Measurements from ENCODE around the gene DCC. TPM values are rescaled to one million over a fixed set of nuclear protein-coding genes. Genes with fewer than 3 reads are reported as not detected.

Gene DCC
- total RNA-seq, 2 experiments from 2014 or later = not detected

DNA sequence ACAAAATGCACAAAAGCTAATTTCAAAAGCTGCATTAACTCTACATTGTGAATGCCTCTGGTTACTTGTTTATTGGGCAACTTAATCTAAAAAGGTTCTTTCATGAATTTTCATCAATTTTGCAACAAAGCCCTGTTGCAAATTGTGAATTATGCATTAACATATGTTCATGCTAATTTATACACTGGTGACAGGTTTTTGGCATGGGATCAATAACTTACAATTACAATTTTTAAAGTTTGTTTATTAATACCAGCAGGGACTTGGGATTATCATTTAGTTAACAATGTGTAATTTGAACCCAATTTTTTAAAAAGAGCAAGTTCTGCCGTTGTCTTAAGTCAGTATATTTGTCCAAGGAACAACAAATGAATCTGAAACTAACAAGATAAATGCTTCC is 183.6 kb downstream of the DCC start:
- Mint-ChIP-seq H3K4me1 (no peaks in the 10 kb centered on the region), H3K27ac (no peak overlapping the region), H3K4me3 (no peak overlapping the region), H3K9me3 (ENCODE audit: low read depth) (no peaks in the 10 kb centered on the region), H3K27me3 (no peaks in the 10 kb centered on the region), H3K36me3 (no peaks in the 10 kb centered on the region)
- CTCF ChIA-PET = no interaction called here
- no peak for DNase-seq
- ATAC-seq = no peak

- DNase-seq (no peak), ATAC-seq (no peak)
- Mint-ChIP-seq H3K27ac (no peak overlapping the region), H3K9me3 (ENCODE audit: low read depth) (no peaks in the 10 kb centered on the region), H3K4me3 (no peak overlapping the region), H3K27me3 (no peaks in the 10 kb centered on the region), H3K4me1 (no peaks in the 10 kb centered on the region), H3K36me3 (no peaks in the 10 kb centered on the region)
- CTCF ChIA-PET = no interaction called here
These were observed 191.8 kb downstream of the DCC start for GRCh38 chr18:52531836-52532235.

GRCh38 chr18:52536039-52536438 is 196.0 kb downstream of the DCC start:
- Mint-ChIP-seq H3K9me3 (ENCODE audit: low read depth) (no peaks in the 10 kb centered on the region), H3K27ac (no peak overlapping the region), H3K27me3 (no peaks in the 10 kb centered on the region), H3K4me3 (no peak overlapping the region), H3K36me3 (no peaks in the 10 kb centered on the region), H3K4me1 (no peaks in the 10 kb centered on the region)
- DNase-seq = no peak
- CTCF ChIA-PET = no interaction called here
- ATAC-seq = no peak

GRCh38 chr18:52537261-52537660 is 197.3 kb downstream of the DCC start:
- Mint-ChIP-seq H3K27me3 (no peaks in the 10 kb centered on the region), H3K27ac (no peak overlapping the region), H3K36me3 (no peaks in the 10 kb centered on the region), H3K4me3 (no peak overlapping the region), H3K4me1 (no peaks in the 10 kb centered on the region), H3K9me3 (ENCODE audit: low read depth) (no peaks in the 10 kb centered on the region)
- no peak for DNase-seq
- CTCF ChIA-PET = no interaction called here
- no peak for ATAC-seq

- CTCF ChIA-PET = no interaction called here
- Mint-ChIP-seq H3K27me3 (no peaks in the 10 kb centered on the region), H3K4me1 (no peaks in the 10 kb centered on the region), H3K4me3 (no peak overlapping the region), H3K9me3 (ENCODE audit: low read depth) (no peaks in the 10 kb centered on the region), H3K27ac (no peak overlapping the region), H3K36me3 (no peaks in the 10 kb centered on the region)
- DNase-seq (no peak), ATAC-seq (no peak)
These were observed 201.1 kb downstream of the DCC start for GRCh38 chr18:52541056-52541455.

DNA sequence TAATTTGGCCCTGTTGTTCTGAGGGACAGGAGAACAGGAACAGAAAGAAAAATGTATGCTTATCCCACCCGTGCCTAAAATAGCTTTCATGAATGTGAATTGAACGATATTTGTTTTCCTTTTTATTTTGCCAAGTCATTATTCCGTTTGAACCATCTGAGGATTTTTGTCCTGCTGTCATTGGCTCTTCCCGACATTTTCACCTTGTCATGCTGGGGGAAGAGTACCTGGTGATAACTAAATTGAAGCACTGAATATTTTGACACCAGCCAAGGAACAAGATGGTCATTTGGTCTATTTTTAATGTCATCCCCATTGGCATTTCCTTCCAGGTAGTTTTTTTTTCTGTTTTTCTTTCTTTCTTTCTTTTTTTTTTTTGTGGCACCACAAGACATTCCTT is 204.1 kb downstream of the DCC start:
- CTCF ChIA-PET = interaction anchor here (0.6 kb wide), 1 partner anchor 29 kb away, joined by 4 read pairs; no protein-coding TSS in a partner anchor
- ATAC-seq (no peak), DNase-seq (no peak)
- no peak overlapping the region for H3K27ac Mint-ChIP-seq
- no peak overlapping the region for H3K4me3 Mint-ChIP-seq
- H3K9me3 Mint-ChIP-seq (ENCODE audit: low read depth) = no peaks in the 10 kb centered on the region
- H3K4me1 Mint-ChIP-seq = no peaks in the 10 kb centered on the region
- H3K36me3 Mint-ChIP-seq = no peaks in the 10 kb centered on the region
- H3K27me3 Mint-ChIP-seq = no peaks in the 10 kb centered on the region

GRCh38 chr18:52546686-52547346 is 206.8 kb downstream of the DCC start:
- H3K4me3 Mint-ChIP-seq = no peak overlapping the region
- H3K36me3 Mint-ChIP-seq = no peaks in the 10 kb centered on the region
- no peak for ATAC-seq
- no peaks in the 10 kb centered on the region for H3K27me3 Mint-ChIP-seq
- no peaks in the 10 kb centered on the region for H3K4me1 Mint-ChIP-seq
- no peak overlapping the region for H3K27ac Mint-ChIP-seq
- no peaks in the 10 kb centered on the region for H3K9me3 Mint-ChIP-seq (ENCODE audit: low read depth)
- CTCF ChIA-PET = no interaction called here
- DNase-seq = no peak

GRCh38 chr18:52553441-52553840 is 213.4 kb downstream of the DCC start:
- Mint-ChIP-seq H3K27ac (no peak overlapping the region), H3K36me3 (no peaks in the 10 kb centered on the region), H3K9me3 (ENCODE audit: low read depth) (no peaks in the 10 kb centered on the region), H3K27me3 (no peaks in the 10 kb centered on the region), H3K4me1 (no peaks in the 10 kb centered on the region), H3K4me3 (no peak overlapping the region)
- CTCF ChIA-PET = no interaction called here
- ATAC-seq (no peak), DNase-seq (no peak)

DNA sequence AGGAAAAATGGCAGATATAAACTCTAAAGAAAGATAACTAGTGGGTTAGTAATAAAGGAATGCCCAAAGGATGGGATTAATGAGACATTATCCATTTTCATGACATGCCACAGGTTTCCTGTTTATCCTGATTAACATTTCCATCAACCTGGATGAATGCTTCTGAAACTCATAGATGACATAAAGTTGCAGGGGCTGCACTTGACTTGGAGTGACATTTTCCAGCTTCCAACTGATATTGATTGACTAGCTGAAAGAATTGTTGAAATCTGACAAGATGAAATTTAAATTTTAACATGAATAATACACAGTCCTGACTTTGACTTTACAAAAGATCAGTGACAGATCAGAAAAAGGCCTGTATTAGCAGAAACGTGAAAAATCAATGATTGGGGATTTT is 214.2 kb downstream of the DCC start:
- Mint-ChIP-seq H3K4me3 (no peak overlapping the region), H3K36me3 (no peaks in the 10 kb centered on the region), H3K27ac (no peak overlapping the region), H3K9me3 (ENCODE audit: low read depth) (no peaks in the 10 kb centered on the region), H3K27me3 (no peaks in the 10 kb centered on the region), H3K4me1 (no peaks in the 10 kb centered on the region)
- no peak for DNase-seq
- ATAC-seq = no peak
- CTCF ChIA-PET = no interaction called here

GRCh38 chr18:52567360-52567759 is 227.4 kb downstream of the DCC start:
- Mint-ChIP-seq H3K4me3 (no peak overlapping the region), H3K27ac (no peak overlapping the region), H3K9me3 (ENCODE audit: low read depth) (no peaks in the 10 kb centered on the region), H3K27me3 (no peaks in the 10 kb centered on the region), H3K36me3 (no peaks in the 10 kb centered on the region), H3K4me1 (no peaks in the 10 kb centered on the region)
- ATAC-seq = no peak
- CTCF ChIA-PET = no interaction called here
- no peak for DNase-seq

DNA sequence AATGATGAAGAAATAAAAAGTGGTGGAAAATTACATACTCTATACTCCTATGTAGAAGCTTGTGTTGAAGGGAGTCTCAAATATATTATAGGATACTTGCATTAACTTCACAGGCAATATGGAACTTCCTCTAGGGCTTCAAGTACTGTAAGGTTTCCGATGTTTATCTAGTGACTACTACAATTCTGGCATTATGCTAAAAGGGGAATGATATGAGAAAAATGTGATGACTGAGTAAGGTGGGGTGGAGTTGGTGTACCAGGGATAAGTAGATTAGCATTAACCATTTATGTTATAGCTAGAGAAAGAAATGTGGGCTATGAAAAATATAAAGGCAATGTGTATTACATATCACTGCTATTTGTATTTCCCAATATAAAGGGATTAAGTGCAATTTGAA is 229.5 kb downstream of the DCC start:
- DNase-seq (no peak), ATAC-seq (no peak)
- Mint-ChIP-seq H3K4me3 (no peak overlapping the region), H3K36me3 (no peaks in the 10 kb centered on the region), H3K27ac (no peak overlapping the region), H3K9me3 (ENCODE audit: low read depth) (no peaks in the 10 kb centered on the region), H3K4me1 (no peaks in the 10 kb centered on the region), H3K27me3 (no peaks in the 10 kb centered on the region)
- CTCF ChIA-PET = no interaction called here

GRCh38 chr18:52570975-52571374 is 231.0 kb downstream of the DCC start:
- Mint-ChIP-seq H3K36me3 (no peaks in the 10 kb centered on the region), H3K27ac (no peak overlapping the region), H3K4me3 (no peak overlapping the region), H3K9me3 (ENCODE audit: low read depth) (no peaks in the 10 kb centered on the region), H3K27me3 (no peaks in the 10 kb centered on the region), H3K4me1 (no peaks in the 10 kb centered on the region)
- no peak for ATAC-seq
- CTCF ChIA-PET = no interaction called here
- no peak for DNase-seq

GRCh38 chr18:52572036-52573000 is 232.3 kb downstream of the DCC start:
- no peaks in the 10 kb centered on the region for H3K4me1 Mint-ChIP-seq
- DNase-seq = no peak
- no peak for ATAC-seq
- H3K36me3 Mint-ChIP-seq = no peaks in the 10 kb centered on the region
- H3K9me3 Mint-ChIP-seq (ENCODE audit: low read depth) = no peaks in the 10 kb centered on the region
- H3K4me3 Mint-ChIP-seq = no peak overlapping the region
- H3K27me3 Mint-ChIP-seq = no peaks in the 10 kb centered on the region
- H3K27ac Mint-ChIP-seq = no peak overlapping the region
- CTCF ChIA-PET = no interaction called here

DNA sequence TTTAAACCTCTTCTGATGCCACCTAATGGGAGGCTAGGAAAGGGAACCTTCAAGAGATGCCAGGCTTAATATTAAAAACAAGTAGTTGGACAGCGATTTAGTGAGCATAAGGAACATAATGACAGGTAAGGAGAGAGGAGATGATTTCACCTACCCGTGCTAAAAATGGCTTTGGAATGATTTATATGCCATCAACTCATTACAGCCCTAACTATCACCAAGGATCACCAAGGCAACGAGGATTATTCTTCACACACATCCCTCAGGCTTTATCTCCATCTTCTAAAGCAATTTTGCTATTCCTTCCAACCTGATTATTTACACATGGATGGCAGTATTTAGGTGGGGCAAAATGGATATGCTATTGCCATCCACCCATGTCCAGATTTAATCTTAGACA is 237.8 kb downstream of the DCC start:
- no peak for DNase-seq
- no peaks in the 10 kb centered on the region for H3K4me1 Mint-ChIP-seq
- H3K9me3 Mint-ChIP-seq (ENCODE audit: low read depth) = no peaks in the 10 kb centered on the region
- H3K27ac Mint-ChIP-seq = no peak overlapping the region
- no peaks in the 10 kb centered on the region for H3K36me3 Mint-ChIP-seq
- CTCF ChIA-PET = no interaction called here
- no peak for ATAC-seq
- no peak overlapping the region for H3K4me3 Mint-ChIP-seq
- H3K27me3 Mint-ChIP-seq = no peaks in the 10 kb centered on the region

All from activated CD8-positive, alpha-beta memory T cell treated with anti-CD3 and anti-CD28 coated beads, Interleukin-2, amount 10 ng/mL, durations not matched to agents 7 days and 5 days (primary cell).